GM20000 (cell line): ENCODE data around the gene RASAL2.

Source experiments
- DNase-seq: peaks from one replicate; pipeline ENCODE4 v3.0.0; 2012; ENCODE audit warnings: low spot score
- TF ChIP-seq, protein P1 (sequence below): IDR thresholded peaks from 2 replicates; pipeline ENCODE4 v1.5.1; 2012; ENCODE audit warnings: mild to moderate bottlenecking, control low read depth; ENCODE audit errors: extremely low read depth, missing control alignments

RASAL2 gene

GRCh38 chr1:178487070-178487615 lies 393.2 kb downstream of the RASAL2 start:
- TF ChIP-seq, protein P1, sequence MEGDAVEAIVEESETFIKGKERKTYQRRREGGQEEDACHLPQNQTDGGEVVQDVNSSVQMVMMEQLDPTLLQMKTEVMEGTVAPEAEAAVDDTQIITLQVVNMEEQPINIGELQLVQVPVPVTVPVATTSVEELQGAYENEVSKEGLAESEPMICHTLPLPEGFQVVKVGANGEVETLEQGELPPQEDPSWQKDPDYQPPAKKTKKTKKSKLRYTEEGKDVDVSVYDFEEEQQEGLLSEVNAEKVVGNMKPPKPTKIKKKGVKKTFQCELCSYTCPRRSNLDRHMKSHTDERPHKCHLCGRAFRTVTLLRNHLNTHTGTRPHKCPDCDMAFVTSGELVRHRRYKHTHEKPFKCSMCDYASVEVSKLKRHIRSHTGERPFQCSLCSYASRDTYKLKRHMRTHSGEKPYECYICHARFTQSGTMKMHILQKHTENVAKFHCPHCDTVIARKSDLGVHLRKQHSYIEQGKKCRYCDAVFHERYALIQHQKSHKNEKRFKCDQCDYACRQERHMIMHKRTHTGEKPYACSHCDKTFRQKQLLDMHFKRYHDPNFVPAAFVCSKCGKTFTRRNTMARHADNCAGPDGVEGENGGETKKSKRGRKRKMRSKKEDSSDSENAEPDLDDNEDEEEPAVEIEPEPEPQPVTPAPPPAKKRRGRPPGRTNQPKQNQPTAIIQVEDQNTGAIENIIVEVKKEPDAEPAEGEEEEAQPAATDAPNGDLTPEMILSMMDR = no peak
- no peak for DNase-seq

DNA sequence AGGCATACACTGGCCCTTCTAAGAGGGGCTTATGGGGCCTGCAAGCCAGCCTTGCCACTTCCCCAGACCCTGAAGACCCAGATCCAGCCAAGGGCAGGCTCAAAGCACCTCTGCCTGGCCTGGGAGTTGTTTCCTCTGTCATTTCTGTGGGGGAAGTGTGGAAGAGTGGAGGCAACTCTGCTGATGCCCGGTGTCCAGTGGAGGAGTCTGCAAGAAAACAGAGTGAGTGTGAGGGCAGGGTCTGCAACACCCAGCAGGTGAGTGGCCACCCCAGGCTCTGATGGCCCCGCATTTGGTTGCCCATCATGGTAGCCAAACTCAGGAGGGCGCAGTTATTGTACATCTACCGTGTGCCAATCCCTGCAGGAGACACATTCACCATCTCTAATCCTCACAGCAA lies 394.5 kb downstream of the RASAL2 start:
- DNase-seq = no peak
- TF ChIP-seq, protein P1 = no peak

DNA sequence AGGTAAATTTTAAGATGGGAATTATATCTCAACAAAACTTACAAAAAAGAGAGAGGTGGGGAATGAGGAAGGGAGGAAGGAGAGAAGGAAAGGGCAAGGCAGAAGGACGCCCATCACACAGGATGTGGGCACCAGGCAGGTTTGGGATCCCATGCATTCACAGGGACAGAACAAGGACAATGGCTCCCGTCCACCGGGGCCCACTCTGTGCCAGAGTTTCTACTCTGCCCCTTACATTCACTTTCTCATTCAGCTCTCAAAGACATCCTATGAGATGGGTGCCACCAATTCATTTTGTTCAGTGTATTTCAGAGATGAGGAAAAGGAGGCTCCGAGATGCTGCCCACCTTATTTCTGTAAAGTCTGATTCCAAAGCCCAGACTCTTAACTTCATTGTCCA lies 395.5 kb downstream of the RASAL2 start:
- DNase-seq = no peak
- TF ChIP-seq, protein P1 = no peak

DNA sequence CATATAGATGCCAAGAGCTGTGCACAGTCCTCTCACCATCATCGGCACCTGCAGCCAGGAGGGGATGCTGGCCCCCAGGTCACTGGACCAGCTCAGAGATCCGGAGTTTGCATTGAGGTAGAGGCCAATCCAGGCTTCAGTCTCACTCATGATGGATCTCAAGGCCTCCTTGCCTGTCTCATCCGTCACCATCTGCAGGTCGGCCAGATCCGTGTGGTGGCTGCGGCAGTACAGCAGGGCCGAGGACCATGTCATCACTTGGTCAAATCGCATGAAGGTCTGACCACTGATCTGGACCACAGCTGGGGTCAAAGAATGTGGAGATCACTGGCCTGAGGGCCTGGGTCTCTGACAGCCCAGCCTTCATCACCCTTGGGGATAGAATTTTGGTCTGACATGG lies 396.2 kb downstream of the RASAL2 start:
- TF ChIP-seq, protein P1 = no peak
- no peak for DNase-seq

DNA sequence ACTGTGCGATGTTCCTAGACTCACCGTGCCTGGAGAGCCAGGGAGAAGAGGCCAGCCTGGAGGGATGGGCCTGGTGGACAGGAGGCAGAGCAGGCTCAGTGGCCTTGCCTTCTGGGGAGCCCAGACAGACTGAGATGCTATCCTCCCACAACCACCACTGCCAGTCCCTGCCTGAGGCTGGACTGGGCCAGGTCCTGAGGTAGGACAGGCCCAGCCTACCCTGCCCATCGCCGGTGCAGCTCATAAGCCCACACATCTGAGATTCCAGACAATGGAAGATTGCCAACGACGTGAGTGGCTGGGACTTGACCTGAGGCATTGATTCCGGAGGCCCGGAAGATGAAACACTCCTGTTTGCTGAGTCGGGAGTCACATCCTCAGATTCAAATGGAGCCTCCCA lies 397.1 kb downstream of the RASAL2 start:
- TF ChIP-seq, protein P1 = no peak
- no peak for DNase-seq

GRCh38 chr1:178491721-178492120 lies 397.8 kb downstream of the RASAL2 start:
- DNase-seq = no peak
- TF ChIP-seq, protein P1 = no peak

GRCh38 chr1:178492341-178492740 lies 398.4 kb downstream of the RASAL2 start:
- TF ChIP-seq, protein P1 = no peak
- DNase-seq = no peak
